Fibroblast of peridontal ligament (primary cell): ENCODE results near the gene SMKR1.

Experiments used
- DNase-seq: peaks from one replicate; pipeline ENCODE4 v3.0.0-alpha.2; 2010; ENCODE audit errors: extremely low read depth

Gene SMKR1

GRCh38 chr7:129482781-129483180, 19.6 kb upstream of the SMKR1 start:
- no peak for DNase-seq

- peak; percentile 90 for DNase-seq
Observed at GRCh38 chr7:129489491-129489890, 12.8 kb upstream of the SMKR1 start.

GRCh38 chr7:129492391-129492790, 9.9 kb upstream of the SMKR1 start:
- no peak for DNase-seq

GRCh38 chr7:129493555-129493954, 8.8 kb upstream of the SMKR1 start:
- peak; percentile 32 for DNase-seq

GRCh38 chr7:129494041-129494440, 8.3 kb upstream of the SMKR1 start:
- peak; percentile 96 for DNase-seq

- no peak for DNase-seq
Observed at GRCh38 chr7:129495987-129496386, 6.3 kb upstream of the SMKR1 start.

- no peak for DNase-seq
Observed at GRCh38 chr7:129496653-129497052, 5.7 kb upstream of the SMKR1 start.

GRCh38 chr7:129497156-129497555, 5.2 kb upstream of the SMKR1 start:
- no peak for DNase-seq

- DNase-seq, result no peak
Observed at GRCh38 chr7:129498021-129498420, 4.3 kb upstream of the SMKR1 start.

- no peak for DNase-seq
Observed at GRCh38 chr7:129499999-129500398, 2.3 kb upstream of the SMKR1 start.

- no peak for DNase-seq
Observed at GRCh38 chr7:129502708-129503685, 666 bp downstream of the SMKR1 start.

- DNase-seq, result no peak
Observed at GRCh38 chr7:129503725-129504124, 1.4 kb downstream of the SMKR1 start.

- DNase-seq, result no peak
Observed at GRCh38 chr7:129512192-129512591, 9.9 kb downstream of the SMKR1 start.

- DNase-seq, result no peak
Observed at GRCh38 chr7:129513546-129513945, 11.2 kb downstream of the SMKR1 start.

- no peak for DNase-seq
Observed at GRCh38 chr7:129514683-129515082, 12.4 kb downstream of the SMKR1 start.

GRCh38 chr7:129515381-129515780, 13.1 kb downstream of the SMKR1 start:
- DNase-seq, result no peak

- DNase-seq, result no peak
Observed at GRCh38 chr7:129517931-129518330, 15.6 kb downstream of the SMKR1 start.

- no peak for DNase-seq
Observed at GRCh38 chr7:129519464-129519863, 17.1 kb downstream of the SMKR1 start.

GRCh38 chr7:129522088-129522970, 20.0 kb downstream of the SMKR1 start:
- DNase-seq, result no peak

GRCh38 chr7:129522971-129523340, 20.6 kb downstream of the SMKR1 start:
- no peak for DNase-seq

- no peak for DNase-seq
Observed at GRCh38 chr7:129523924-129524323, 21.6 kb downstream of the SMKR1 start.

GRCh38 chr7:129524405-129524804, 22.1 kb downstream of the SMKR1 start:
- peak; percentile 90 for DNase-seq
